Right atrium auricular region (tissue), 2 donors: Measurements from ENCODE around the gene OR11H1. TPM values are rescaled to one million over a fixed set of nuclear protein-coding genes. Genes with fewer than 3 reads are reported as not detected.
"Not testable (repeated sequence)": the region's sequence is repeated elsewhere in the genome, so short reads cannot be mapped to it uniquely, and the experiment has no call there.

ENCODE experiments used
- DNase-seq: peaks from one replicate; pipeline ENCODE4 v3.0.0-alpha.2; 2019; ENCODE audit warnings: low spot score
- H3K27ac ChIP-seq, 2 donors: fragments of 200-600 bp; sonication (generic); 1 replicate in 1 of 2; 2 replicates in 1 of 2; pipeline ENCODE4 v1.5.1; 2016 to 2019
- H3K27me3 ChIP-seq, 2 donors: fragments of 200-600 bp; sonication (generic); one replicate each; pipeline versions ENCODE4 v1.5.1 to v1.6.0; 2017 to 2019
- H3K36me3 ChIP-seq: fragments of 200-600 bp; sonication (generic); one replicate; pipeline ENCODE4 v1.5.1; 2016
- H3K4me1 ChIP-seq, 2 donors: fragments of 200-600 bp; sonication (generic); one replicate each; pipeline versions ENCODE4 v1.5.1 to v1.6.0; 2017 to 2019
- H3K4me3 ChIP-seq, 2 donors: fragments of 200-600 bp; sonication (generic); 1 replicate in 1 of 2; 2 replicates in 1 of 2; pipeline ENCODE4 v1.5.1; 2017 to 2019; ENCODE audit warnings: mild to moderate bottlenecking in 1 of 2, moderate library complexity in 1 of 2
- H3K9me3 ChIP-seq, 2 donors: fragments of 200-600 bp; sonication (generic); one replicate each; pipeline ENCODE4 v1.5.1; 2019
- total RNA-seq, 2 donors: library from RNA; depleted of rRNA; stranded (reverse); fragments of >200 nt; gene quantifications; one replicate each; pipeline ENCODE4 v1.1.0, GENCODE V29; 2016

The OR11H1 gene, protein sequence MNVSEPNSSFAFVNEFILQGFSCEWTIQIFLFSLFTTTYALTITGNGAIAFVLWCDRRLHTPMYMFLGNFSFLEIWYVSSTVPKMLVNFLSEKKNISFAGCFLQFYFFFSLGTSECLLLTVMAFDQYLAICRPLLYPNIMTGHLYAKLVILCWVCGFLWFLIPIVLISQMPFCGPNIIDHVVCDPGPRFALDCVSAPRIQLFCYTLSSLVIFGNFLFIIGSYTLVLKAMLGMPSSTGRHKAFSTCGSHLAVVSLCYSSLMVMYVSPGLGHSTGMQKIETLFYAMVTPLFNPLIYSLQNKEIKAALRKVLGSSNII
- not detected for total RNA-seq

DNA sequence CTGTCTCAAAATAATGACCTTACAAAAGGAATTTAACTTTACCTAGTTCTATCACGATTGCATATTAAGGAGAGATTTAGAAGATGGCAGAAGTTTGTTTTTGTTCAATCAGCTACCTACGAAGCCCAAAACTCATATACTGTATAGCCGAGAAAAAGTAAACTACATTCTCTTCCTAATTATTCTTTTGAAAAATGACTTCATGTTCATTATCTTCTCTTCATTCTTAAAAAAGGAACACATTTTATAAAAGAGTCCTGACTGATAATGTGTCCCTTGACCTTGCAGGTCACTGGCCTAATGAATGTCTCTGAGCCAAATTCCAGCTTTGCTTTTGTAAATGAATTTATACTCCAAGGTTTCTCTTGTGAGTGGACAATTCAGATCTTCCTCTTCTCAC, at the start of gene OR11H1:
Gene OR11H1, plus strand, starts transcription at position 301 of the 400 bp plus-strand sequence. Its CDS starts 0 bp downstream, at position 301.
- H3K27ac ChIP-seq, H3K27me3 ChIP-seq: not testable (repeated sequence)

DNA sequence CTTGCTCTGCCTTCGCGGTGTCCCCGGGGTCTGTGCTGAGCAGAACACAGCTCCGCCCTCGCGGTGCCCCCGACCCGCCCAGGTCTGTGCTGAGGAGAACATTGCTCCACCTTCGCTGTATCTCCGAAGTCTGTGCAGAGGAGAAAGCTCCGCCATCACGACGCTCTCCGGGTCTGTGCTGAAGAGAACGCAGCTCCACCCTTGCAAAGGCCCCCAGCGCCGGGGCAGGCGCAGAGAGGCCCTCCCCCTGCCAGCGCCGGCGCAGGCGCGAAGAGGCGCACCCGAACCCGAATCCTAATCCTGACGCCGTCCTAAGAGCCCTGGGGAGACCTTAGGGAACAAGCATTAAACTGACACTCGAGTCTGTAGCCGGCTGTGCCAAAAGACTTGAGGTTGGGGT, 18.0 kb upstream of the OR11H1 start:
- H3K27me3 ChIP-seq: not testable (repeated sequence)

More for the DNA sequence above, at the start of gene OR11H1:
- not testable (repeated sequence) for DNase-seq, H3K36me3 ChIP-seq, H3K4me3 ChIP-seq, H3K4me1 ChIP-seq, H3K9me3 ChIP-seq

DNA sequence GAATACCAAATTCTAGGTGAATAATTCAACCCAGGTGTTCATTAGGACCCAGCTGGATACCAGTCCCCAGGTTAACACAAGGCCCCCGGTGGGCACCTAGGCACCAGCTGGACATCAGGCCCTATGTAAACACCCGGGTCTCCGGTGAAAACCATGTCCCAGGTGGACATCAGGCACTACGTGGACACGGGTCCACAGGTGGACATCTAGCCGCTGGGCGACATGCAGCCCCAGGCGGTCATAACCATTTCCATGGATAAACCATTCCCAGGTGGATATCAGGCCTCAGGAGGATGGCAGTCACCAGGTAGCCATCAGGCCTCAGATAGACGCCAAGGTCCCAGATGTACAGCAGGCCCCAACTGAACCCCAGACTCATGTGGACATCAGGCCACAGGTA, 12.1 kb upstream of the OR11H1 start:
- H3K4me3 ChIP-seq, H3K36me3 ChIP-seq, H3K4me1 ChIP-seq, DNase-seq, H3K9me3 ChIP-seq, H3K27me3 ChIP-seq, H3K27ac ChIP-seq: not testable (repeated sequence)

More for the DNA sequence above, 18.0 kb upstream of the OR11H1 start:
- H3K4me1 ChIP-seq, H3K4me3 ChIP-seq, H3K9me3 ChIP-seq, DNase-seq, H3K36me3 ChIP-seq, H3K27ac ChIP-seq: not testable (repeated sequence)

DNA sequence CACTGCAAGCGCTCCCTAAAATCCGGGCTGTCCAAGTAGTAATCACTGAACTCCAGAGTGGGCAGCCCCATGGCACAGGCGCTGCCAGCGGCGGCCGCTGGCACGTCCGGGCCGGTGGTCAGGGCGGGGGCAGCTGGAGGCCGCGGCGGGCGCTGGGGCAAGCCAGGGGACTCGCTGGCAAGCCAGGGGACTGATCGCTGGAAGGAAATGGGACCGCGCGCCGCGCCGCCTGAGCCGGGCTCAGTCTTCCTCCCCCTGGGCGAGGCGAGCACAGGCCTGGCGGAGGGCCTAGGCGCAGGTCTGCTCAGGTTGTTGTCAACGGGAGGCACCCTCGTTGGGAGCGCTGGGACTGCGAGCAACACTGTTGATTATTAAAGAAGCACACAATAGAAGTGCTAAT, 25.8 kb downstream of the OR11H1 start:
- not testable (repeated sequence) for H3K27me3 ChIP-seq, H3K4me3 ChIP-seq, DNase-seq, H3K27ac ChIP-seq, H3K36me3 ChIP-seq, H3K9me3 ChIP-seq, H3K4me1 ChIP-seq

DNA sequence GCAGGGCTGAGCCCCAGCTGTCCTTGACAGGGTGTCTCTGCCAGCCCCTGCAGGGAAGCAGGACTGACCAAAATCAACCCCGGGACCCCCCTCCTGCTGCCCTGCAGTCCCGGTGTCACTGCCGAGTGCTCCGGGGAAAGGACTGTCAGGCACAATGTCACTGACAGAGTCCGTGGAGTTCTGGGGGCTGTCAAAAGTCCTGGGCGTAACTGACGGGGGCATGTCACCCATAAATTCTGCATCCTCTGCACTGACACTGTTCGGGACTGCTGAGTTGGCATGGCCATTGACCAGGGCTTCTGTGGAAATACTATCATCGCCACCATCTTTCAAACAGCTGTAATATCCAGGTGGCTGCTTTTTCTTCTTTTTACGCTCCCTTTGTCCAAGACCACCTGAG, 35.5 kb downstream of the OR11H1 start:
- not testable (repeated sequence) for H3K27me3 ChIP-seq, DNase-seq, H3K4me1 ChIP-seq, H3K4me3 ChIP-seq, H3K36me3 ChIP-seq, H3K9me3 ChIP-seq, H3K27ac ChIP-seq

DNA sequence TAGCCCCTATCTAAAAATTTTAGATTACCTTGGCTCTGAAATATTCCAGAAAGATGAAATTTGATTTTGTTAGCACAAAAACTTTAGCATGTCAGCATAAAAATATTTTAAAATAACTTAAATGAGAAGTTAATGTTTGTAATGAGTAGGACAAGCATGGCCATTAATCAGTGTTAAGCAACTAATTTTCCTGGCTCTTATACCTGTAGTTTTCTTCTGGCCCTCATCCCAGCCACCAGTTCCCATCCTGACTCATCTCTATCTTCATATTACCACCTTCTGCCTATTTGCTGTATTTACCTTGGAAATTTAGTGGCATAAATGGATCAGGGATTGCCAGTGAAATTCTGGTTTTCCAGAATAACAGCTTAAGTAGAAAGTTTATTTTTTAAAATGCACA, 37.1 kb downstream of the OR11H1 start:
- H3K36me3 ChIP-seq, H3K27me3 ChIP-seq, H3K4me3 ChIP-seq, H3K4me1 ChIP-seq, H3K9me3 ChIP-seq, DNase-seq, H3K27ac ChIP-seq: not testable (repeated sequence)

Other genes starting within 250 kb of the OR11H1 start
- gene POTEH, start 161.8 kb downstream of the OR11H1 start, total RNA-seq: not detected